GM18909 (cell line): ENCODE results near the gene GLO1.

ENCODE experiments used
- ATAC-seq: cut with Tn5 transposase; IDR thresholded peaks from one replicate; pipeline ENCODE4 v1.9.1; 2021; ENCODE audit warnings: mild to moderate bottlenecking; ENCODE audit not compliant: unreplicated experiment, poor library complexity

The GLO1 gene

GRCh38 chr6:38702558-38703397 lies at the start of gene GLO1:
TSS of gene GLO1 (minus strand) at chr6:38703145. CDS start at chr6:38703054, 91 bp downstream.
- ATAC-seq, result peak; percentile 100

GRCh38 chr6:38750968-38751615 lies 48.1 kb upstream of the GLO1 start:
- no peak for ATAC-seq

- no peak for ATAC-seq
Measured at GRCh38 chr6:38749473-38749872, 46.5 kb upstream of the GLO1 start.

GRCh38 chr6:38739532-38739931 lies 36.6 kb upstream of the GLO1 start:
- no peak for ATAC-seq

- no peak for ATAC-seq
Measured at GRCh38 chr6:38738261-38738660, 35.3 kb upstream of the GLO1 start.

GRCh38 chr6:38736951-38737350 lies 34.0 kb upstream of the GLO1 start:
- ATAC-seq, result no peak

- no peak for ATAC-seq
Measured at GRCh38 chr6:38730140-38730862, 27.4 kb upstream of the GLO1 start.

GRCh38 chr6:38728203-38728602 lies 25.3 kb upstream of the GLO1 start:
- no peak for ATAC-seq

- peak; percentile 65 for ATAC-seq
Measured at GRCh38 chr6:38725414-38726183, 22.7 kb upstream of the GLO1 start.

- ATAC-seq, result no peak
Measured at GRCh38 chr6:38724343-38724742, 21.4 kb upstream of the GLO1 start.

- ATAC-seq, result no peak
Measured at GRCh38 chr6:38723783-38724182, 20.8 kb upstream of the GLO1 start.

- ATAC-seq, result no peak
Measured at GRCh38 chr6:38722727-38723334, 19.9 kb upstream of the GLO1 start.

- no peak for ATAC-seq
Measured at GRCh38 chr6:38722038-38722437, 19.1 kb upstream of the GLO1 start.

- ATAC-seq, result no peak
Measured at GRCh38 chr6:38720295-38720694, 17.4 kb upstream of the GLO1 start.

GRCh38 chr6:38719358-38719757 lies 16.4 kb upstream of the GLO1 start:
- ATAC-seq, result no peak

GRCh38 chr6:38716825-38717224 lies 13.9 kb upstream of the GLO1 start:
- ATAC-seq, result no peak

- no peak for ATAC-seq
Measured at GRCh38 chr6:38715016-38715689, 12.2 kb upstream of the GLO1 start, which contains the start of gene DNAH8. TSS of gene DNAH8 (plus strand) at chr6:38715311. CDS start at chr6:38722810, 7,499 bp downstream.

GRCh38 chr6:38714239-38715015 lies 11.5 kb upstream of the GLO1 start:
- no peak for ATAC-seq

GRCh38 chr6:38713812-38714211 lies 10.9 kb upstream of the GLO1 start:
- ATAC-seq, result no peak
